K562 (cell line): Measurements from ENCODE around the gene APOC4. TPM values are rescaled to one million over a fixed set of nuclear protein-coding genes. Genes with fewer than 3 reads are reported as not detected.

ENCODE experiments used
- CREB1 ChIP-seq, 2 experiments: sonication (generic) in 1 of 2; formaldehyde crosslinking in 1 of 2; IDR thresholded peaks; 2 replicates each; pipeline versions ENCODE4 v1.6.1 to v1.8.0; 2012 to 2022; ENCODE audit warnings: inconsistent platforms in 1 of 2, mild to moderate bottlenecking in 1 of 2, missing genetic modification reagents in 1 of 2, moderate library complexity in 1 of 2
- ZNF436 ChIP-seq: fragments of 250-450, 450-650 bp; sonication (Bioruptor Pico); formaldehyde crosslinking; IDR thresholded peaks from 2 replicates; pipeline ENCODE4 v1.7.0; 2020; ENCODE audit warnings: mild to moderate bottlenecking
- ZNF778 ChIP-seq: fragments of 450-650 bp; formaldehyde crosslinking; IDR thresholded peaks from 2 replicates; pipeline ENCODE4 v1.4.0; 2020; ENCODE audit warnings: mild to moderate bottlenecking, moderate library complexity
- ZNF79 ChIP-seq: fragments of 250-450 bp; sonication (Bioruptor Pico); IDR thresholded peaks from 2 replicates; pipeline ENCODE4 v1.4.0; 2020; ENCODE audit warnings: low read depth, mild to moderate bottlenecking, moderate library complexity
- polyA plus RNA-seq, 8 experiments: library from polyadenylated mRNA; depleted of rRNA in 4 of 8; stranded (reverse) in 5 of 8; unstranded in 3 of 8; fragments of >200 nt; fragmentation: Nextera tagmentation in 2 of 8; fragmentation: Illumina TruSeq in 1 of 8; extraction: Ambion mirVana in 2 of 8; extraction: Trizol in 1 of 8; gene quantifications; 2 replicates each; pipeline versions ENCODE4 v1.2.1 to v1.2.3, GENCODE V29; 2011 to 2014; ENCODE audit warnings: inconsistent platforms in 1 of 8, missing spikeins in 1 of 8
- total RNA-seq, 7 experiments: library from RNA; depleted of rRNA in 6 of 7; stranded (reverse); fragments of >200 nt in 6 of 7; fragmentation: Illumina TruSeq in 2 of 7; extraction: Trizol in 2 of 7; gene quantifications; 2 replicates each; pipeline versions ENCODE4 v1.2.1 to v1.2.3, GENCODE V29; 2011 to 2021; ENCODE audit warnings: low replicate concordance in 1 of 7
- TF ChIP-seq, protein P1 (sequence below): sonication (generic); formaldehyde crosslinking; IDR thresholded peaks from 2 replicates; pipeline ENCODE4 v1.8.0; 2023; ENCODE audit warnings: mild to moderate bottlenecking, missing genetic modification reagents
- TF ChIP-seq, protein P2 (sequence below): sonication (generic); formaldehyde crosslinking; IDR thresholded peaks from 2 replicates; pipeline ENCODE4 v1.5.0; 2020; ENCODE audit warnings: missing genetic modification reagents

Gene APOC4
- total and polyA plus RNA-seq, 9 of the 15 experiments (the other 6 are each of a cell fraction or from before 2014, with no cell fraction given): 0.46 TPM; not detected in 8

DNA sequence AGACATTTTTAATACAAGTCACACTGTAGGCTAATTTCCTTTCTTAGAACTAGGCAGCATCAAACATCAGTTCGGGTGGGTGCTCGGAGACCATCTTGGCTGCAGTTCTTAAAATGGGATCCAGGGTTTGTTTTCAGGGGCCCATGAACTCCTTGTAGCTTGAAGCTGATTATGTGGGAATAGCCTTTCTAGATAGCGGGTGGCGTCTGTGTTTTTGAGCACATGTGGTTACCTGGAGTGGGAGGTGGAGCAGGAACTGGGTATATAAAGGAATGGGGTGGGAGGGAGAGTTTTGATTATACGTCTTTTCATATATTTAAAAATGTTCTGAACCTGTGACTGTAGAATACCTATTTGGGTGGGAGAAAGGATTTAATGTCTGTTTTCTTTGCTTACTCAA, 26.1 kb downstream of the APOC4 start (continued):
- TF ChIP-seq, protein P1, sequence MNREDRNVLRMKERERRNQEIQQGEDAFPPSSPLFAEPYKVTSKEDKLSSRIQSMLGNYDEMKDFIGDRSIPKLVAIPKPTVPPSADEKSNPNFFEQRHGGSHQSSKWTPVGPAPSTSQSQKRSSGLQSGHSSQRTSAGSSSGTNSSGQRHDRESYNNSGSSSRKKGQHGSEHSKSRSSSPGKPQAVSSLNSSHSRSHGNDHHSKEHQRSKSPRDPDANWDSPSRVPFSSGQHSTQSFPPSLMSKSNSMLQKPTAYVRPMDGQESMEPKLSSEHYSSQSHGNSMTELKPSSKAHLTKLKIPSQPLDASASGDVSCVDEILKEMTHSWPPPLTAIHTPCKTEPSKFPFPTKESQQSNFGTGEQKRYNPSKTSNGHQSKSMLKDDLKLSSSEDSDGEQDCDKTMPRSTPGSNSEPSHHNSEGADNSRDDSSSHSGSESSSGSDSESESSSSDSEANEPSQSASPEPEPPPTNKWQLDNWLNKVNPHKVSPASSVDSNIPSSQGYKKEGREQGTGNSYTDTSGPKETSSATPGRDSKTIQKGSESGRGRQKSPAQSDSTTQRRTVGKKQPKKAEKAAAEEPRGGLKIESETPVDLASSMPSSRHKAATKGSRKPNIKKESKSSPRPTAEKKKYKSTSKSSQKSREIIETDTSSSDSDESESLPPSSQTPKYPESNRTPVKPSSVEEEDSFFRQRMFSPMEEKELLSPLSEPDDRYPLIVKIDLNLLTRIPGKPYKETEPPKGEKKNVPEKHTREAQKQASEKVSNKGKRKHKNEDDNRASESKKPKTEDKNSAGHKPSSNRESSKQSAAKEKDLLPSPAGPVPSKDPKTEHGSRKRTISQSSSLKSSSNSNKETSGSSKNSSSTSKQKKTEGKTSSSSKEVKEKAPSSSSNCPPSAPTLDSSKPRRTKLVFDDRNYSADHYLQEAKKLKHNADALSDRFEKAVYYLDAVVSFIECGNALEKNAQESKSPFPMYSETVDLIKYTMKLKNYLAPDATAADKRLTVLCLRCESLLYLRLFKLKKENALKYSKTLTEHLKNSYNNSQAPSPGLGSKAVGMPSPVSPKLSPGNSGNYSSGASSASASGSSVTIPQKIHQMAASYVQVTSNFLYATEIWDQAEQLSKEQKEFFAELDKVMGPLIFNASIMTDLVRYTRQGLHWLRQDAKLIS (CRISPR knock-in tag): no peak
- TF ChIP-seq ZNF436 (no peak), ZNF778 (CRISPR knock-in tag) (no peak), CREB1 (IDR thresholded peaks at IDR 0.05) (no peak), CREB1 (CRISPR knock-in tag; IDR thresholded peaks at IDR 0.05) (no peak), ZNF79 (CRISPR knock-in tag) (no peak)
- TF ChIP-seq, protein P2, sequence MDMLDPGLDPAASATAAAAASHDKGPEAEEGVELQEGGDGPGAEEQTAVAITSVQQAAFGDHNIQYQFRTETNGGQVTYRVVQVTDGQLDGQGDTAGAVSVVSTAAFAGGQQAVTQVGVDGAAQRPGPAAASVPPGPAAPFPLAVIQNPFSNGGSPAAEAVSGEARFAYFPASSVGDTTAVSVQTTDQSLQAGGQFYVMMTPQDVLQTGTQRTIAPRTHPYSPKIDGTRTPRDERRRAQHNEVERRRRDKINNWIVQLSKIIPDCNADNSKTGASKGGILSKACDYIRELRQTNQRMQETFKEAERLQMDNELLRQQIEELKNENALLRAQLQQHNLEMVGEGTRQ (CRISPR knock-in tag): no peak
- TF ChIP-seq, all 486 proteins: peak for 0
